ENCODE measurements around the gene SLC1A1.
"Not testable (repeated sequence)": the region's sequence is repeated elsewhere in the genome, so short reads cannot be mapped to it uniquely, and the experiment has no call there.

The SLC1A1 gene

DNA sequence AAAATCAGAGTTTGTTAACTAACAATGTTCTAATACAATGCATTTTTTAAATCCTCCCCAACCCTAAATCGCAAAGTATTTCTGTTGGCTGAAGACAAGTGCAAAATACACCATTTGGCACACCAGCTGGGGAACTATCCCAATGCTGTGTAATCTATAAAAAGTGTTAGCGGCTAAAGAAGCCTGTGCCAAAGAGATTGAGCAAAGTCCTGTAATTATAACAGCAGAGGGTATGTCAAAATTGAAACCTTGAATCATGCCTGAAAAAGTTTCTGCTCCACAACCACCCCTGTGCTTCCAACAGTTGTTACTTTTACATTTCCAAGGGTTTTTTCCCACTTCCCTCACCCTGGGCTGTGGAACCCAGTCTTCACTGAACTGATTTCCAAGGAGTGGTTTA, 88.7 kb downstream of the SLC1A1 start:
- no peak for DNase-seq (ENCODE audit: low read depth)

DNA sequence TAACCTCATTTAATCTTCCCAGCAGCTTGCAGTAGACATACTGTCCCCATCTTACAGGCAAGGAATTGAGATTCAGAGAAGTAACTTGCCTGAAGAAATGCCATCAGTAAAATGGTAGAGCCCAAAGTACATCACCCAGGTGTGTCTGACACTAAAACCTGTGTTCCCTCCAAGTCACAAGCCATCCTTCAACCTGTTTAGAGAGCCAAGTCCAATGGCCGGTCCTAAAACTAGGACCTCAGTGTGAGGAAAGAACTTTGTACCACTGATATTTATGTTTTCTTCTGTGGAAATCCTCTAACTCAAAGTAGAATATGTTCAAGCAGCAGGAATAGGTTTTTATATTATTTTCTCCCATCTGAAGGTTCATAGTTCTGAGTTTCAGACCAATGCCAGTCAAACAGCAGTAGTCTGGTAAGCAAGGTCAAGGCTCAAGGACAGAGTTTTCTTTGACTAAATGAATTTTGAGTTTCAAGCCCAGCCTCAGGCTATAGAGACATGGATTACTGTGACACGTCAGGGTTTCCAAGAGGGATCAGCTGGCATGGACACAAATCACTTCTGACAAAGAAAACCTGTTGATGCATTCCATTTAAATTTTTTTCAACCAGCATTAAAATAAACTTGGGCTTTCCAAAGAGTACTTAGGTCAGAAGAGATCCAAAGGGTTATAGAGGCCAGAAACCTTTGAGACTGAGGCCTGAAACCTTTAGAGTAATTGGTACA, 90.9 kb downstream of the SLC1A1 start:
- DNase-seq (ENCODE audit: low read depth), result no peak

GRCh38 chr9:4581861-4582565, 91.7 kb downstream of the SLC1A1 start:
- no peak for DNase-seq (ENCODE audit: low read depth)

DNA sequence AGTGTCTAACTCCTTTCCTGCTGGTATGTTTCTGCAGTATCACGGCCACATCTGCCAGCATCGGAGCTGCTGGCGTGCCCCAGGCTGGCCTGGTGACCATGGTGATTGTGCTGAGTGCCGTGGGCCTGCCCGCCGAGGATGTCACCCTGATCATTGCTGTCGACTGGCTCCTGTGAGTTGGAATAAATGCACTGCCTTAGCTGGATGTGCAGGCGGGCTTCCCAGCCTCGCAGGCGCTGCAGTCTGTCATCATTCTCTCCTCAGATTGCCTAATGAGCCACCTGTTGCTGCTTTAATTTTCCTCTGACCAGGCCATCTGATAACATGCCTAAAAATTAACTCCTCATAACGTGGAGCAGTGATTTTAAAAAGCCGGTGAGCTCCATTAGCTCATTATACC, 92.7 kb downstream of the SLC1A1 start:
- no peak for DNase-seq (ENCODE audit: low read depth)

- no peak for DNase-seq (ENCODE audit: low read depth)
Measured at GRCh38 chr9:4584636-4585035, 94.4 kb downstream of the SLC1A1 start.

DNA sequence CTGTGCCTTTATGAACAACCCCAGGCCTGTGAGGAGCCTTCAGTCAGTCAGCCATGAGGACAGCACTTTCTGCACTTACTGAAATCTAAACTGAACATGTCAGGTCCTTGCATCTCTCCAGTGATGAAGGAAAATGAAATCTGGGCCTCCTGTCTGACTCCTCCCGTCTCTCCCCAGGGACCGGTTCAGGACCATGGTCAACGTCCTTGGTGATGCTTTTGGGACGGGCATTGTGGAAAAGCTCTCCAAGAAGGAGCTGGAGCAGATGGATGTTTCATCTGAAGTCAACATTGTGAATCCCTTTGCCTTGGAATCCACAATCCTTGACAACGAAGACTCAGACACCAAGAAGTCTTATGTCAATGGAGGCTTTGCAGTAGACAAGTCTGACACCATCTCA, 94.9 kb downstream of the SLC1A1 start:
- no peak for DNase-seq (ENCODE audit: low read depth)

DNA sequence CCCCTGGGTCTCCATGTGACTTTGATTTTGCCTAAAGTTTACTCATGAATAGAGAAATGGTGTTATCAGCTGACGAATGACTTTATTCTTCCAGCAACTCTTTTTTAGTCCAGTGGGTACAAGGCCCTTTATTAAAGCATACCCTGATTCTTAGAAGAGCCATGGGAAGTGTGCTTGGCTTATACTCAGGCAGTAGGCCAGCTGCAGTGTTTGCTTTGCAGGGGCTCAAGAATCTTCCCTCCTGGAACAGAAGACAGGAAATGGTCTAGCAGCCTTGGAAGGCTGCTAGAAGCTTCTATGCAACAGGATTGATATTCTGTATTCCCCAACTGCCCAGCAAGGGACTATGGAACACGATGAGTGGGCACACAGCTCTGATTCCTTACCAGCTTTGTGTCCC, 98.5 kb downstream of the SLC1A1 start:
- no peak for DNase-seq (ENCODE audit: low read depth)

GRCh38 chr9:4590430-4591122, 100.3 kb downstream of the SLC1A1 start:
- DNase-seq (ENCODE audit: low read depth), result no peak

GRCh38 chr9:4591123-4591500, 100.8 kb downstream of the SLC1A1 start:
- DNase-seq (ENCODE audit: low read depth), result no peak

GRCh38 chr9:4592295-4592694, 102.0 kb downstream of the SLC1A1 start:
- DNase-seq (ENCODE audit: low read depth), result no peak

DNA sequence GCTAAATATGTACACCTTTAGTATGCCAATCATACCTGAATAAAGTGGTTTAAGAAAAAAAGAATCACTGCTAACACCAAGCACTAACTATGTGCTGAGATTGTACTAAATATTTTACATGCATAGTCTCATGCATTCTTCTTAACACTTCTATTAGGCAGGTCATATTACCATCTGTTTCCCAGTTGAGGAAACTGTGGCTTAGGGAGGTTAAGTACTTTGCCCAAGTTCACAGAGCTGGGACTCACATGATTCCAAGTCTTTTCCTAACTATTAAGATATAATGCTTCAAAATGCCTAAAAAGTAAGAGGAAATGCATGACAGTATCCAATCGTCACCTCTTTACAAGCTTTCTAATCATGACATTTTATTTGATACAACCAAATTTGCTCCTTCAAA, 102.6 kb downstream of the SLC1A1 start:
- DNase-seq (ENCODE audit: low read depth), result no peak

- no peak for DNase-seq (ENCODE audit: low read depth)
Measured at GRCh38 chr9:4594545-4594944, 104.3 kb downstream of the SLC1A1 start.

DNA sequence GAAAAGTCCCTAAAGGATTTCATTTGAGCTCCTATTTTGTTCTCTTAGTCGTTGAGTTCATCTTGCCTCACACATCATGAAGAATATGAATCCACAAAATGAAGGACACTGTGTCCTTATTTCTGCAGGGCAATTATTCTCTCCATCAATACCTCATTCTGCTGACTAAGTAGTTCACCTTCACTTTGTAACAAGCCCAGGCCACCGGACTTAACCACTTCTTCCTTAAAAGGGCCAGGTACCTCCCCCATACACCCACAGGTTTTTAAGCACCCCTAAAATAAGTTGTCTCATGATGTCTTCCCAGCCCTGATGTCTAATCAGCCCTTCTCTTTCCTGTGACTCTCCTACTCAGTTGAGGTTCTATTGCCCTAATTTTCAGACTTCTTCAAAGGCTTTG, 104.7 kb downstream of the SLC1A1 start:
- no peak for DNase-seq (ENCODE audit: low read depth)

GRCh38 chr9:4596165-4596922, 106.1 kb downstream of the SLC1A1 start:
- no peak for DNase-seq (ENCODE audit: low read depth)

DNA sequence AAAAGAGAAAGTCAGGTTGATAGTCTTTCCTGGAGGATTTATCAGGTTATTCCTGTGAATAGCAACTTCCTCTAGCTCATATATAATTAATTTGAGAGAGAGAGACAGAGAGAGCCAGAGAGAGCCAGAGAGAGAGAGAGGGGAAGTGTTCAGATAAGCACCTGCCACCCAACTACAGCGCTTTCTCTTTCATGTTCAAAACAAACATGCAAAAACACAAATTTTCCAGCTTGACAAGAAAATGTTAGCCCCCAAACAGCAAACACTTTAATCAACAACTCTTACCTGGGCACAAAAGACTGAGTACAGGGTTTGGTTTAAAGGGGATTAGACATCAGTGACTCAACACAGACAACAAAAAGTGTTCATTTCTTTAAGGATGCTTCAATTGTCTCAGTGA, 110.1 kb downstream of the SLC1A1 start:
- no peak for DNase-seq (ENCODE audit: low read depth)

DNA sequence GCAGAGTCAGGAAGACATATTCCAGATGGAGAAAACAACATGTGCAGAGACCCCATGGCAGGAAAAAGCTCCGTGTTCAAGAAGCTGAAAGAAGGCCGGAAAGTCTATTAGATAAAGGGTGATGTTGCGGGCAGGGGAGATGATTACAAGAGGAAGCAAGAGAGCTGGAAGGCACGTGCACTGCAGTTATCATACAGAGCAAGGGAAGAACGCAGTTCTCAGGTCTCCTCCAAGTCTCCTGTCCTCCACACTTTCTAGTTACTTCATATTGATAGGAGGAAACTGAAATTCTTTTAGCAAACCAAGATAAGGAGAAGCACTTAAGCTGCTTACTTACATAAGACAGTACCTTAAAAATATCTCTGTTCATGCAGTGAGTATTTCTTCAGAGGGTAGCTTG, 113.6 kb downstream of the SLC1A1 start:
- no peak for DNase-seq (ENCODE audit: low read depth)

DNA sequence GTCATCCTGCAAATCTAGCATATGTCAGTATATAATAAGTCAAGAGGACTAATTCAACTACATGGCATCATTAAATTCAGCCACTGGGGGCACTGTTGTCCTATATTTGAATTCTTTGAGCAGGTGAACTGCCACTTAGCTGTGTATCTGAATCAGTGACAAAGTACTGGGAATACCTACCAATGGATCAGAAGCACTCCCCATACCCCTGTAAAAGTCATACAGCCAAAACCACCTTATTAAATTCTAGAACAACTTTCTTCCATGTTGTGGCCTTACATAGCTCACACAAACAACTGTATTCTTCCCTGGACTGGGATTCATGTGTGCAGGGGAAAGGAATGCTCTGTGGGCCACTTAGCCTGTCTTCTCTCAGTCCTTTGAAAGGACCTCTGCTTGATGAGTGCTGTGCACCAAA, 114.4 kb downstream of the SLC1A1 start:
- no peak for DNase-seq (ENCODE audit: low read depth)

DNA sequence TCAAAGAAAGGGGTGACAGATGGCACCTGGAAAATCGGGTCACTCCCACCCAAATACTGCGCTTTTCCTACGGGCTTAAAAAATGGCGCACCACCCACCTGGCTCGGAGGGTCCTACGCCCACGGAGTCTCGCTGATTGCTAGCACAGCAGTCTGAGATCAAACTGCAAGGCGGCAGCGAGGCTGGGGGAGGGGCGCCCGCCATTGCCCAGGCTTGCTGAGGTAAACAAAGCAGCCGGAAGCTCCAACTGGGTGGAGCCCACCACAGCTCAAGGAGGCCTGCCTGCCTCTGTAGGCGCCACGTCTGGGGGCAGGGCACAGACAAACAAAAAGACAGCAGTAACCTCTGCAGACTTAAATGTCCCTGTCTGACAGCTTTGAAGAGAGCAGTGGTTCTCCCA, 115.8 kb downstream of the SLC1A1 start:
- DNase-seq (ENCODE audit: low read depth), result not testable (repeated sequence)

DNA sequence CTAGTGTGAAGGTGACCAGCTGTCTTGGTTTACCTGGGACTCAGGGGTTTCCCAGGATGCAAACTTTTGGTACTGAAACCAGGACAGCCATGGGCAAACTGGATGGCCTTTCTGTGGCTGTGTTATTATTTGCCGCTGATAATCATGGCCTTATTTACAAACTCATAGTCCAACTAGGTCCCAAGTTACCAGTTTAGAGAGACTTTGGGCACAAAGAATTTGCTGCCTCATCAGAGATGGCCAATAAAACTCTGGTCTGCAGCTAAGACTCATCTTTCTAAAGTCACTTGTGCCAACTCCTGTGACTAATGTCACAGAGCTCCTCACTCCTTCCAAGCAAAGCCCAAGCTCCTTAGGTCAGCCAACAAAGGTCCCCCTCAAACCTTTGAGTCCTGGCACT, 124.4 kb downstream of the SLC1A1 start:
- DNase-seq (ENCODE audit: low read depth), result no peak

DNA sequence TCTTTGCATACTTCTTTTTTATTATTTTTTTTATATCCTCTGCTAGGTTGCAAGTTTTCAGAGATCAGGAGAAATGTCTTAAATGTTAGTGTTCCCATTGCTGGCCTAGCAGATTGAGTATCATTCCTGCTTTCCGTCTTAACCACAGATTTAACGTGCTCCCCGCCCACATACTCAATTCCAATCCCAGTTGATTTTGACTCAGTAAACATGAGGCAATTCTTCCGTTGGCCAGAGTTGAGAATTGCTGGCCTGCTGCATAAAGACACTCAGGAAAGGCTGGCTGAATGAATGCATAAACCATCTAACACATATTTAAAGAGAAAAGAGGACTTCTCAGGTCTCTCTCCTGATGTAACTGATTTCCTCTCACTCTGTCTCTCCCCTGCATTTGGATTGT, 125.0 kb downstream of the SLC1A1 start:
- DNase-seq (ENCODE audit: low read depth), result no peak

GRCh38 chr9:4615778-4616177, 125.5 kb downstream of the SLC1A1 start:
- DNase-seq (ENCODE audit: low read depth), result no peak

DNA sequence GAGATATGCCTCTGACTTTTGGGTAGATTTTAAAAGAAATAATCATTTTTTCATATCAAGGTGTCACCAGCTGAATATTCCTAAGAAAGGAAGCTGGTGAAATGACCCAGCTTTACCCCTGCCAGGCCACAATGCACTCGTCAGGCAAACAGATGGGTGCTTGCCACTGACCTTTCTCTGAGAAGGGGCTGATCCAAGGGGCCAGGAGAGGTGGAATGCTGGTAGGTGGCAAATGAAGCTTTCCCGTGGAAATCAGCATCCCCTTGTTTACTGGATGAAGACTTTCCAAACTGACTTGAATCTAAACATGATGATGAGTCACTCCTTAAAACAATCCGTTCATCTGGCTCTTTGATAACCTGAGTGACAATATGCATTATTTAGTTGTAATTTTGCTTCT, 127.5 kb downstream of the SLC1A1 start:
- no peak for DNase-seq (ENCODE audit: low read depth)

DNA sequence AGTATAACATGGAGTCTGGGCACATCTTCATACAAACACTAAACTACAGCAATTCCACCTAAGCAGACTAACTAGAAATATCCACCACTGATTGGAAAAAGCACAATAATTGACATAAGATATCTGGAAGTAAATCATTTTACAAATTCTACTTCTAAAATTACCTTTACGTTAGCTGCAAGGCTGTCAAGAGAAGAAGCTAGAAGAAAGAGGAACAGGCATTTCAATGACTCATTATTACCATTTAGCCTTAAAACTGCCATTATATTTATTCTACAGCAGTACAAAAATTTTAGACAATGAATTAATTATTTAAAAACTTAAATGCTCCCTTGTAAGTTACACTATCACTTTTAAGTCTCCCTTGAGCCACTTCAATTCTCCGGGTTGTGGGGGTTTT, 128.4 kb downstream of the SLC1A1 start:
- DNase-seq (ENCODE audit: low read depth), result no peak
